Measurements from ENCODE around the gene SHROOM2.
"Not testable (repeated sequence)": the region's sequence is repeated elsewhere in the genome, so short reads cannot be mapped to it uniquely, and the experiment has no call there.

Gene SHROOM2

GRCh38 chrX:9832811-9833210 is 46.6 kb downstream of the SHROOM2 start:
- DNase-seq, result no peak

GRCh38 chrX:9835585-9836210 is 49.5 kb downstream of the SHROOM2 start:
- DNase-seq, result no peak

GRCh38 chrX:9842541-9842940 is 56.3 kb downstream of the SHROOM2 start:
- DNase-seq, result no peak

GRCh38 chrX:9844936-9845577 is 58.8 kb downstream of the SHROOM2 start:
- no peak for DNase-seq

GRCh38 chrX:9845578-9845952 is 59.3 kb downstream of the SHROOM2 start:
- DNase-seq, result no peak

- DNase-seq, result no peak
These were observed 60.4 kb downstream of the SHROOM2 start for GRCh38 chrX:9846631-9847030.

- DNase-seq, result no peak
These were observed 60.8 kb downstream of the SHROOM2 start for GRCh38 chrX:9847071-9847470.

GRCh38 chrX:9848718-9849479 is 62.7 kb downstream of the SHROOM2 start:
- peak; percentile 14 to 69 for DNase-seq

- DNase-seq, result no peak
These were observed 65.7 kb downstream of the SHROOM2 start for GRCh38 chrX:9851890-9852289.

- no peak for DNase-seq
These were observed 67.1 kb downstream of the SHROOM2 start for GRCh38 chrX:9853307-9853706.

GRCh38 chrX:9855561-9856283 is 69.5 kb downstream of the SHROOM2 start:
- no peak for DNase-seq

GRCh38 chrX:9856588-9856987 is 70.4 kb downstream of the SHROOM2 start:
- no peak for DNase-seq

- no peak for DNase-seq
These were observed 71.6 kb downstream of the SHROOM2 start for GRCh38 chrX:9857575-9858474.

GRCh38 chrX:9858684-9859083 is 72.5 kb downstream of the SHROOM2 start:
- not testable (repeated sequence) for DNase-seq

- no peak for DNase-seq
These were observed 73.7 kb downstream of the SHROOM2 start for GRCh38 chrX:9859711-9860555.

GRCh38 chrX:9860826-9861225 is 74.6 kb downstream of the SHROOM2 start:
- no peak for DNase-seq

- DNase-seq, result no peak
These were observed 75.5 kb downstream of the SHROOM2 start for GRCh38 chrX:9861711-9862110.

GRCh38 chrX:9862525-9862924 is 76.3 kb downstream of the SHROOM2 start:
- DNase-seq, result no peak

- no peak for DNase-seq
These were observed 76.7 kb downstream of the SHROOM2 start for GRCh38 chrX:9862953-9863352.

- DNase-seq, result no peak
These were observed 77.8 kb downstream of the SHROOM2 start for GRCh38 chrX:9864011-9864410.

GRCh38 chrX:9865804-9866472 is 79.7 kb downstream of the SHROOM2 start:
- DNase-seq, result no peak
